SH-SY5Y (cell line): ENCODE data around the gene CAMKMT.

Experiments
- GATA2 ChIP-seq: IDR thresholded peaks from 2 replicates; pipeline ENCODE4 v1.6.1; 2011; ENCODE audit warnings: mild to moderate bottlenecking, low read depth, low read length
- GATA3 ChIP-seq: IDR thresholded peaks from 2 replicates; pipeline ENCODE4 v1.6.1; 2011; ENCODE audit warnings: low read depth, mild to moderate bottlenecking, low read length, moderate library complexity

Gene CAMKMT

DNA sequence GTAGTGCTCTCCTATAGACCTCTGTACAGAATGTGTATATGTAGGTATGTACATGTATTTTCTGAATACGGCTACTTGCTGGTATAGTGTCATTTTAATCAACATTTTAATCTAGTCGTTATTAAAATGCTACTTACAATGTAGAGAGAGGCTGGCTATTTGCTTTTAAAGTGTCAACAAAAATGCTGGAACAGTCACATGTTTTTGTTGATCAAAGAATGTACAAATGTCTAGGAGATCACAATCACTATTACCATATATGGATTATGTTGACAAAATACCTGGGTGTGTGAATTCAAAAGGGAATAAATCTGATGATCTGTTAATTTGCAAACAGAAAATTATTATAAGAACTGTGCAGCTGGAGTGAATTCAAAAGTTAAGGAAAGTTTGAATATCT is 170.3 kb downstream of the CAMKMT start:
- no peak for TF ChIP-seq GATA2
- no peak for TF ChIP-seq GATA3

- TF ChIP-seq GATA3 = no peak
- TF ChIP-seq GATA2 = no peak
These were observed 171.8 kb downstream of the CAMKMT start for GRCh38 chr2:44533508-44533907.

- TF ChIP-seq GATA3 (no peak), GATA2 (no peak)
These were observed 173.6 kb downstream of the CAMKMT start for GRCh38 chr2:44535376-44535775.

DNA sequence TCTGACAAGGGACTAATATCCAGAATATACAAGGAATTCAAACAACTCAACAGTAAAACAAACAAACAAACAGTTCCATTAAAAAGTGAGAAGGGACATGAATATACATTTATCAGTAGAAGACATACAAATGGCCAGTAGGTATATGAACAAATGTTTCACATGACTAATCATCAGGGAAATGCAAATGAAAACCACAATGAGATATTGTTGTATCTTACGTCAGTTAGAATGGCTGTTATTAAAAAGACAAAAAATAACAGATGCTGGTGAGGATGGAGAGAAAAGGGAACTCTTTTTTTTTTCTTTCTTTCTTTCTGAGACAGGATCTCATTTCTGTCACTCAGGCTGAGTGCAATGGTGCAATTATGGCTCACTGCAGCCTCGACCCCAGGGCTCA is 175.5 kb downstream of the CAMKMT start:
- no peak for TF ChIP-seq GATA2
- TF ChIP-seq GATA3 = no peak

GRCh38 chr2:44542520-44542919 is 180.8 kb downstream of the CAMKMT start:
- TF ChIP-seq GATA3 = no peak
- TF ChIP-seq GATA2 = peak; percentile 36; the same call in 1 of the 2 replicates

- TF ChIP-seq GATA2 (peak; percentile 17; the same call in 1 of the 2 replicates), GATA3 (no peak)
These were observed 182.3 kb downstream of the CAMKMT start for GRCh38 chr2:44543773-44544725.

- TF ChIP-seq GATA2 (no peak), GATA3 (no peak)
These were observed 183.3 kb downstream of the CAMKMT start for GRCh38 chr2:44545005-44545404.

- TF ChIP-seq GATA3 (peak; percentile 60; the same call in 1 of the 2 replicates), GATA2 (peak; percentile 84)
These were observed 184.8 kb downstream of the CAMKMT start for GRCh38 chr2:44546459-44547127.

DNA sequence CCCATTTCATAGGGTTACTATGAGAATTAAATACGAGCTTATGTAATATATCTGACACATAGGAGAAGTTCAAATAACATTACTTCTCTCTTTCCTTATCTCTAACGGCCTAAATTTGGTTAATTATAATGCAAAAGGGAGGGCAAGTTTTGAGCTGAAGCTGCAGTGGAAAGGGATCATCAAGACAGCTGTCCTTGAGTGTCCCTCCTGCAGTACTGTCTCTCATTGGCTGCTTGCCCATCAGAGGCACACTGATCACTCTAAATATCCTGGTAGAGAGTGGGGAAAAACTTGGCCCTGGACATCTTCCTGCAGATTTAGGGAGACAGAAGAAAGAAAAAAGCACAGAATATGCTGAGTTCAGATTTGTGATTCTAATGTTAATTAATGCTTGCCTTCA is 186.0 kb downstream of the CAMKMT start:
- TF ChIP-seq GATA3 (no peak), GATA2 (peak; percentile 65)

- no peak; the same call in 1 of the 2 replicates for TF ChIP-seq GATA2
- TF ChIP-seq GATA3 = no peak
These were observed 186.7 kb downstream of the CAMKMT start for GRCh38 chr2:44548221-44549098.

- peak; percentile 67 for TF ChIP-seq GATA2
- peak; percentile 36; the same call in 1 of the 2 replicates for TF ChIP-seq GATA3
These were observed 187.3 kb downstream of the CAMKMT start for GRCh38 chr2:44549099-44549471.

DNA sequence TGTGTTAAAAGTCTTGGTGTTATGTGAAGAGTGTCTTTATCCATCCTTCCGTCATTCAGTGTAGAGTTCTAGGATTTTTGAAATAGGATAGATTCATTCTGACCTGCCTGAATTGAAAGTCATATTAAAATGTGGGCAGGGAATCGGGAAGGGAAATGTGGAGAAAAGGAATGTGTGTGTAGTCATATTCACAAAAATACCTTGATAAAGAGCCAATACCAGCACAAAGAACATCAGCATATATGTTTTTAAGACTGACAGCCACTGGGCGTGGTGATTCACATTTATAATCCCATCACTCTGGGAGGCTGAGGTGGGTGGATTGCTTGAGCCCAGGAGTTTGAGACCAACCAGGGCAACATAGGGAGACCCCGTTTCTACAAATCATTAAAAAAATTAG is 188.1 kb downstream of the CAMKMT start:
- no peak for TF ChIP-seq GATA3
- TF ChIP-seq GATA2 = no peak

DNA sequence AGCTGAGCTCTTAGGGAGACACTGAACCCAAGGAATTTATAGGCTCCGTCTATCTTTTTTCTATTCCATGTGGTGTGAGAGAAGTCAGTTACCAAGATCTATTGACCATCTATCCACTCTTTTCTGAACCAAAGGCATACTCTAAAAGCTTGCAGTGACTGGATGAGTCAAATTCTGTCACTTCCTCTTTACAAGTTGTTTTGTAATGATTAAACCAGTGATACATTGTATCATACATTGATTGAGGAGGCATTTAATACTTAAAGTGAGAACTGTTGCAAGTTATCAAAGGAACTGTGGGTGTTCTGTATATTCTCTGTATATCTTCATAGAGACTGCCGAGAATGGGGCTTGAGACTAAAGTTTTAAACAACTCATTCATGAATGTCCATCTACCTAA is 188.8 kb downstream of the CAMKMT start:
- no peak for TF ChIP-seq GATA3
- no peak for TF ChIP-seq GATA2

DNA sequence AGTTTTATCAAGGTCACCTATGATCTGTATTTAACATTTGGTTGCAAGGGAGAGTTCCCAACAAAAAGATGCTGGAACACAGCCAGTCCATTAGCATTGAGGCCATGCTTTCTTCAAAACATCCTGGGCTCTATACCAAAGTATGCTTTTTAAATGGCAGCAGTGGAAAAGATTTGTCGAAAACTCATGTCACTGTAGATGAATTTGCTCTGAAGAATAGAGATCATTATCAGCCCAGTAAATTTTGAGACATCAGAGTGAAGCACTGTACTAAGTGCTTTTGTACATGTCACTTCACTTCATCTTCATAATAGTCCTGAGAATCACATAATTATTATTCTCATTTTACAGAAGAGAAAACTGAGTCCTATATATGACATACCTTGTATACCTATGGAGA is 189.8 kb downstream of the CAMKMT start:
- TF ChIP-seq GATA3 (no peak), GATA2 (no peak)
